Subcutaneous abdominal adipose tissue (tissue), 5 donors: ENCODE results near the gene LPP.

Source experiments
- H3K27ac ChIP-seq: one replicate; pipeline ENCODE4 v1.7.0; 2013; ENCODE audit warnings: low read depth, mild to moderate bottlenecking, inconsistent platforms, low read length, moderate library complexity
- H3K27me3 ChIP-seq, 5 donors: one replicate each; pipeline ENCODE4 v1.7.0; 2013; ENCODE audit warnings: low read length in 5 of 5, inconsistent platforms in 1 of 5; ENCODE audit not compliant: control insufficient read depth in 5 of 5, insufficient read depth in 4 of 5
- H3K36me3 ChIP-seq, 5 donors: one replicate each; pipeline ENCODE4 v1.7.0; 2013; ENCODE audit warnings: low read length in 5 of 5; ENCODE audit not compliant: control insufficient read depth in 5 of 5, insufficient read depth in 5 of 5
- H3K4me1 ChIP-seq, 5 donors: one replicate each; pipeline ENCODE4 v1.7.0; 2013; ENCODE audit warnings: low read length in 5 of 5, mild to moderate bottlenecking in 3 of 5, moderate library complexity in 1 of 5; ENCODE audit not compliant: control insufficient read depth in 5 of 5, insufficient read depth in 5 of 5
- H3K4me3 ChIP-seq, 5 donors: one replicate each; pipeline ENCODE4 v1.7.0; 2013; ENCODE audit warnings: low read length in 5 of 5, low read depth in 1 of 5
- H3K9ac ChIP-seq, 5 donors: one replicate each; pipeline ENCODE4 v1.7.0; 2013; ENCODE audit warnings: low read length in 5 of 5, mild to moderate bottlenecking in 4 of 5, moderate library complexity in 3 of 5
- H3K9me3 ChIP-seq, 5 donors: one replicate each; pipeline ENCODE4 v1.7.0; 2013; ENCODE audit warnings: low read length in 5 of 5; ENCODE audit not compliant: control insufficient read depth in 5 of 5
- donor health status: healthy.
- donor health status: healthy.
- donor health status: healthy.
- donor health status: healthy.
- donor health status: healthy.

Gene LPP

DNA sequence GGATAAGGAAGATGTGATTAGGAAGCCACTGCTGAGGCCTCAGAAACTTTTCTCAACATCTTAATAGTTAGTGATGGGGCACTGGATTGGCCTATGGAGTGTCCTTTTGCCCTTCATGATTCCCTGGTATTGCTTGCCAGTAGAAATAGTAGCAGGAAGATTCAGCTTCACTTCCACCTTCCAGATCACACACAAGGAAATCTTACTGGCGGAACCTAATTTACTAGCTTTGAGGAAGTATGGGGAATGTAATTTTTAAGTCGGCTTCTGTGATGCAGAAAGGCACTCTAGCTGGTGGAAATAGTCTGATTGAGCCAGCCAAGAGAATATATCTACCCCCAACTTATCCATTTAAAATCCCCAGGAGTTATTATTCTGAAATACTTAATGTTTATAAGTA is 46.5 kb downstream of the LPP start:
- H3K36me3 ChIP-seq, result peaks cover 0 to 3% (median 0%) of the 10 kb centered on the region in 5 donors
- H3K27me3 ChIP-seq, result no peaks in the 10 kb centered on the region
- H3K9ac ChIP-seq, result no peak overlapping the region
- H3K4me3 ChIP-seq, result no peak overlapping the region
- no peak overlapping the region for H3K27ac ChIP-seq
- peaks cover 0 to 27% (median 22%) of the 10 kb centered on the region in 5 donors for H3K4me1 ChIP-seq
- no peaks in the 10 kb centered on the region for H3K9me3 ChIP-seq

- no peak overlapping the region for H3K9ac ChIP-seq
- peaks cover 0 to 5% (median 0%) of the 10 kb centered on the region in 5 donors for H3K36me3 ChIP-seq
- H3K27me3 ChIP-seq, result no peaks in the 10 kb centered on the region
- H3K4me1 ChIP-seq, result peaks cover 0 to 13% (median 7%) of the 10 kb centered on the region in 5 donors
- H3K4me3 ChIP-seq, result no peak overlapping the region
- no peaks in the 10 kb centered on the region for H3K9me3 ChIP-seq
- H3K27ac ChIP-seq, result no peak overlapping the region
These were observed 48.6 kb downstream of the LPP start for GRCh38 chr3:188202358-188203138.

GRCh38 chr3:188204526-188204925 is 50.6 kb downstream of the LPP start:
- Histone ChIP-seq H3K4me3 (no peak overlapping the region), H3K9ac (peak overlapping the region in 1 of 5 donors; percentile 49), H3K36me3 (peaks cover 0 to 5% (median 0%) of the 10 kb centered on the region in 5 donors), H3K27ac (no peak overlapping the region), H3K4me1 (peaks cover 0 to 14% (median 5%) of the 10 kb centered on the region in 5 donors), H3K9me3 (no peaks in the 10 kb centered on the region), H3K27me3 (no peaks in the 10 kb centered on the region)

GRCh38 chr3:188205992-188206416 is 52.0 kb downstream of the LPP start:
- Histone ChIP-seq H3K9me3 (no peaks in the 10 kb centered on the region), H3K27me3 (no peaks in the 10 kb centered on the region), H3K9ac (no peak overlapping the region), H3K27ac (no peak overlapping the region), H3K4me3 (no peak overlapping the region), H3K36me3 (peaks cover 0 to 5% (median 2%) of the 10 kb centered on the region in 5 donors), H3K4me1 (peaks cover 0 to 14% (median 5%) of the 10 kb centered on the region in 5 donors)

GRCh38 chr3:188206787-188207186 is 52.8 kb downstream of the LPP start:
- Histone ChIP-seq H3K4me1 (peaks cover 0 to 18% (median 5%) of the 10 kb centered on the region in 5 donors), H3K27ac (no peak overlapping the region), H3K9me3 (no peaks in the 10 kb centered on the region), H3K27me3 (no peaks in the 10 kb centered on the region), H3K36me3 (peaks cover 0 to 5% (median 2%) of the 10 kb centered on the region in 5 donors), H3K4me3 (no peak overlapping the region), H3K9ac (no peak overlapping the region)

DNA sequence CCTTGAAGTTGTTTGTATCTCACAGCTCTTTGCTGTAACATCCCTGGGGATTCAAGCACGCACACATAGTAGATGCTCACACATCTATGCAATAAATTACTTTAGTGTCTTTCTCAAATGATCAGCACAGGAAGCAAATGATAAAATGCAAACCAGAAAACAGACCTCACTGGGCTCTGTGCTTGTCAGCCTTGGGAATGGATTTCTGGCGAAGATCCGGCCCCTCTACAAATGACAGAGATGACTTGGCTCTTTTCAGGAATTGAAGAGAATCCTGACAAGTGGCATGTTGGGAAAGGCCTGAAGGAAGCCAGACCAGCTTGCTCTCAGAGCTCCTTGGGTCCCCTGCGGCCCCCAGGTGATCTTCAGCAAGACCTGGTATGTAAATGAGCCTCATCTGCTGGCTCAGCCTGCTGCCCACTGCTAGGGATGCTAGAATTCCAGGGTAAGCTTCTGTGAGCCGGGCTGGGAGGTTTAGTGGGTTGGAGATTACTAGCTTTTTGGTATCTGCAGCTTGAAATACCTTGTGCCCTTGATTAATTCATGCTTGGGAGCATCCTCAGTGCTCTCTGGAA is 54.1 kb downstream of the LPP start:
- H3K27me3 ChIP-seq, result no peaks in the 10 kb centered on the region
- H3K9me3 ChIP-seq, result no peaks in the 10 kb centered on the region
- peaks cover 0 to 5% (median 2%) of the 10 kb centered on the region in 5 donors for H3K36me3 ChIP-seq
- H3K4me1 ChIP-seq, result peaks cover 3 to 18% (median 5%) of the 10 kb centered on the region in 5 donors
- no peak overlapping the region for H3K27ac ChIP-seq
- no peak overlapping the region for H3K9ac ChIP-seq
- H3K4me3 ChIP-seq, result no peak overlapping the region

GRCh38 chr3:188208516-188208981 is 54.6 kb downstream of the LPP start:
- Histone ChIP-seq H3K36me3 (peaks cover 0 to 5% (median 2%) of the 10 kb centered on the region in 5 donors), H3K4me1 (peaks cover 3 to 18% (median 5%) of the 10 kb centered on the region in 5 donors), H3K27me3 (no peaks in the 10 kb centered on the region), H3K27ac (no peak overlapping the region), H3K9me3 (no peaks in the 10 kb centered on the region), H3K4me3 (no peak overlapping the region), H3K9ac (no peak overlapping the region)

GRCh38 chr3:188209034-188209433 is 55.1 kb downstream of the LPP start:
- H3K27ac ChIP-seq, result no peak overlapping the region

GRCh38 chr3:188209740-188210139 is 55.8 kb downstream of the LPP start:
- H3K4me3 ChIP-seq, result no peak overlapping the region
- peaks cover 0 to 13% (median 3%) of the 10 kb centered on the region in 5 donors for H3K4me1 ChIP-seq
- H3K27me3 ChIP-seq, result no peaks in the 10 kb centered on the region
- no peaks in the 10 kb centered on the region for H3K9me3 ChIP-seq
- H3K27ac ChIP-seq, result no peak overlapping the region
- no peak overlapping the region for H3K9ac ChIP-seq
- H3K36me3 ChIP-seq, result peaks cover 0 to 5% (median 2%) of the 10 kb centered on the region in 5 donors

More at GRCh38 chr3:188209034-188209433, 55.1 kb downstream of the LPP start:
- Histone ChIP-seq H3K4me1 (peaks cover 3 to 18% (median 5%) of the 10 kb centered on the region in 5 donors), H3K4me3 (no peak overlapping the region), H3K9ac (no peak overlapping the region), H3K9me3 (no peaks in the 10 kb centered on the region), H3K27me3 (no peaks in the 10 kb centered on the region), H3K36me3 (peaks cover 0 to 5% (median 2%) of the 10 kb centered on the region in 5 donors)

DNA sequence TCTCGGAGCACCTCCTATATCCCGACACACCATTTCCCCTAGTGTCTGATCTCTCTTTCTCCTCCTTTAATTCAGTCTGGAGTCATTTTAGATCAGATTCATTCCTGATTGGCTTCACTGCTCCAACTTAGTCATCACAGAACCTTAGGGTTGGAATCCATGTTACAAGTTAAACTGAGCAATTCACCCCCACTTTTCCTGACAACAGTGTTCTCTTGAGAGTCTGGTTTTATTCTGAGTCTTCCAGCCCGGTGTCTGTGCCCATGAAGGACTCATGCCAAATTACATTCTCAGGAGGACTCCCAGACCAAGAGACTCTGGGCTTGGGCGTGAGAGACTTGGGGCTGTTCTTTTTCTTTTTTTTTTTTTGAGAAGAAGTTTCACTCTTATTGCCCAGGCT is 57.5 kb downstream of the LPP start:
- Histone ChIP-seq H3K27ac (no peak overlapping the region), H3K4me1 (peaks cover 0 to 11% (median 3%) of the 10 kb centered on the region in 5 donors), H3K4me3 (no peak overlapping the region), H3K36me3 (peaks cover 0 to 5% (median 0%) of the 10 kb centered on the region in 5 donors), H3K9me3 (no peaks in the 10 kb centered on the region), H3K27me3 (no peaks in the 10 kb centered on the region), H3K9ac (no peak overlapping the region)
